ENCODE measurements around the gene SCNN1A. TPM values are rescaled to one million over a fixed set of nuclear protein-coding genes. Genes with fewer than 3 reads are reported as not detected.

Gene SCNN1A
- total and polyA plus RNA-seq, 11 donors: 0.11 to 3.9 (median 0.43) TPM; not detected in 4

GRCh38 chr12:6361834-6362233, 13.5 kb downstream of the SCNN1A start:
- peak in 3 of 5 donors; percentile 65 to 76 (median 68) for DNase-seq
- no peaks in the 10 kb centered on the region for H3K27me3 ChIP-seq
- no peaks in the 10 kb centered on the region for H3K9me3 ChIP-seq
- intact Hi-C loops (cut with DNase I): loop anchor here in 1 of 10 donors (2.0 kb wide), 1 partner anchor 19 kb away; the partner anchor contains the start of gene TNFRSF1A
- no peaks in the 10 kb centered on the region for H3K36me3 ChIP-seq
- peak in 3 of 4 donors; percentile 24 to 56 (median 28) for ATAC-seq
- peaks cover 0 to 57% (median 6%) of the 10 kb centered on the region in 12 donors for H3K4me1 ChIP-seq
- TF ChIP-seq POLR2A (IDR thresholded peaks at IDR 0.05) (no peak), CTCF (IDR thresholded peaks at IDR 0.05) (no peak)
- H3K27ac ChIP-seq: peak overlapping the region in 5 of 12 donors; percentile 13 to 60 (median 16)
- 85 to 87% (median 86%) methylated on average over 14 of the region's 14 CpGs for WGBS, 4 donors
- no peak overlapping the region for H3K4me3 ChIP-seq

GRCh38 chr12:6360578-6361490, 14.5 kb downstream of the SCNN1A start:
- ATAC-seq (no peak), DNase-seq (no peak)
- H3K9me3 ChIP-seq: no peaks in the 10 kb centered on the region
- H3K4me1 ChIP-seq: peaks cover 0 to 67% (median 6%) of the 10 kb centered on the region in 12 donors
- no peaks in the 10 kb centered on the region for H3K27me3 ChIP-seq
- TF ChIP-seq POLR2A (IDR thresholded peaks at IDR 0.05) (no peak), CTCF (IDR thresholded peaks at IDR 0.05) (no peak)
- WGBS, 4 donors: 73 to 81% (median 77%) methylated on average over 11 of the region's 11 CpGs
- H3K27ac ChIP-seq: peak overlapping the region in 2 of 12 donors; percentile 57 to 60
- H3K4me3 ChIP-seq: no peak overlapping the region
- intact Hi-C loops (cut with DNase I): no loop called here
- no peaks in the 10 kb centered on the region for H3K36me3 ChIP-seq

DNA sequence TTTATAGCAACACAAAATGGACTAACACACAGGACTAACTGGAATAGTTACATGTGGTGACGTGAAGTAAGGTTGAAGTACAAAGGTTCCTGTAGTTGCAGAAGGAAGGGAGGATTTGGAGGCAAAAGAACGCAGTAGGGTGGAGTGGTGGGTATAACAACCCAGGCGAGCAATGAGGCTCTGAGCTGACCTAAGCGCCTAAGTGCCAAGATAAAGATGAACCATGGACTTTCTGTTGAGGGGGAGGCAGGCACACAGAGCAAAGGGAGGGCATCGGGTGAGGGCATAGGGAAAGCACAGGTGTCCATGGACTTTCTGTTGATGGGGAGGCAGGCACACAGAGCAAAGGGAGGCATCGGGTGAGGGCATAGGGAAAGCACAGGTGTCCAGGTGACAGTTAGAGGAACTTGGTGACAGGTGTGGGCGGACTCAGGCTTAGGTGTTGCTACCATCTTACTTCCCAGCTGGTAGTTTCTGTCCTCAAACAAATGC, 15.2 kb downstream of the SCNN1A start:
- no peak overlapping the region for H3K4me3 ChIP-seq
- intact Hi-C loops (cut with DNase I): no loop called here
- H3K27me3 ChIP-seq: no peaks in the 10 kb centered on the region
- 80 to 86% (median 80%) methylated on average over 7 of the region's 7 CpGs for WGBS, 4 donors
- DNase-seq (no peak), ATAC-seq (no peak)
- TF ChIP-seq CTCF (IDR thresholded peaks at IDR 0.05) (no peak), POLR2A (IDR thresholded peaks at IDR 0.05) (no peak)
- H3K9me3 ChIP-seq: no peaks in the 10 kb centered on the region
- H3K4me1 ChIP-seq: peaks cover 0 to 72% (median 6%) of the 10 kb centered on the region in 12 donors
- H3K27ac ChIP-seq: no peak overlapping the region
- no peaks in the 10 kb centered on the region for H3K36me3 ChIP-seq

DNA sequence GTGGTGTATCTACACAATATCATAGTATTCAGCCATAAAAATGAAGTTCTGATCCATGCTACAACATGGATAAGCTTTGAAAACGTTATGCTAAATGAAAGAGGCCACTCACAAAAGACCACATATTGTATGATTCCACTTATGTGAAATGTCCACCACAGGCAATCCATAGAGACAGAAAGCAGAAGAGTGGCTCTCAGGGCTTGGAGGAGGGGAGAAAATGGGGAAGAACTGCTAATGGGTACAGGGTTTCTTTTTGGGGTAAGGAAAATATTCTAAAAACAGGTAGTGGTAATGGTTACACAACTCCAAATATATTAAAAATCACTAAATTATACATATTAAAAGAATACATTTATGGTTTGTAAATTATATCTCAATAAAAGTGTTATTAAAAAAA, 16.5 kb downstream of the SCNN1A start:
- 66 to 75% (median 71%) methylated on average over 1 of the region's 1 CpG for WGBS, 4 donors
- H3K4me1 ChIP-seq: peaks cover 0 to 75% (median 6%) of the 10 kb centered on the region in 12 donors

More for the DNA sequence above, 16.5 kb downstream of the SCNN1A start:
- ATAC-seq: no peak
- Histone ChIP-seq H3K9me3 (no peaks in the 10 kb centered on the region), H3K36me3 (no peaks in the 10 kb centered on the region), H3K27ac (peak overlapping the region in 1 of 12 donors; percentile 37), H3K4me3 (no peak overlapping the region), H3K27me3 (no peaks in the 10 kb centered on the region)
- no peak for DNase-seq
- no peak for TF ChIP-seq POLR2A (IDR thresholded peaks at IDR 0.05)
- TF ChIP-seq CTCF (IDR thresholded peaks at IDR 0.05): no peak
- intact Hi-C loops (cut with DNase I): no loop called here

Data from heart left ventricle (tissue), 16 donors.